Transverse colon (tissue), 4 donors: ENCODE data around the gene MYO7B. TPM values are rescaled to one million over a fixed set of nuclear protein-coding genes. Genes with fewer than 3 reads are reported as not detected.

ENCODE experiments used
- DNase-seq: peaks from one replicate; pipeline ENCODE4 v3.0.0-alpha.2; 2019
- H3K27ac ChIP-seq, 4 donors: fragments of 200-600 bp; sonication (generic); 2 replicates each; pipeline ENCODE4 v1.5.1; 2016 to 2018; ENCODE audit warnings: inconsistent platforms in 4 of 4
- H3K27me3 ChIP-seq: fragments of 200-600 bp; sonication (generic); 2 replicates; pipeline ENCODE4 v1.5.1; 2017; ENCODE audit warnings: inconsistent platforms
- H3K36me3 ChIP-seq, 4 donors: fragments of 200-600 bp; sonication (generic); 2 replicates each; pipeline ENCODE4 v1.5.1; 2017 to 2019; ENCODE audit warnings: inconsistent platforms in 4 of 4
- H3K4me1 ChIP-seq, 4 donors: fragments of 200-600 bp; sonication (generic); 2 replicates each; pipeline ENCODE4 v1.5.1; 2017 to 2020; ENCODE audit warnings: inconsistent platforms in 4 of 4
- H3K4me3 ChIP-seq, 4 donors: fragments of 200-600 bp; sonication (generic); 1 replicate in 1 of 4; 2 replicates in 3 of 4; pipeline versions ENCODE4 v1.5.1 to v1.6.1; 2017 to 2019; ENCODE audit warnings: inconsistent platforms in 4 of 4
- H3K9me3 ChIP-seq, 2 donors: fragments of 200-600 bp; sonication (generic); 2 replicates each; pipeline ENCODE4 v1.5.1; 2017 to 2019; ENCODE audit warnings: inconsistent platforms in 2 of 2
- CTCF ChIP-seq, 5 experiments: fragments of 200-600 bp in 3 of 5; fragments of 450-650 bp in 2 of 5; sonication (generic) in 3 of 5; IDR thresholded peaks; 1 replicate in 2 of 5; 2 replicates in 3 of 5; pipeline ENCODE4 v1.5.1; 2016 to 2017; ENCODE audit warnings: antibody characterized with exemption in 5 of 5, inconsistent platforms in 3 of 5, mild to moderate bottlenecking in 2 of 5, moderate library complexity in 1 of 5
- EP300 ChIP-seq: sonication (generic); formaldehyde crosslinking; IDR thresholded peaks from one replicate; pipeline ENCODE4 v1.6.1; 2017; ENCODE audit warnings: antibody characterized with exemption, low read depth
- POLR2A ChIP-seq: fragments of 450-650 bp; IDR thresholded peaks from one replicate; pipeline ENCODE4 v1.6.1; 2016; ENCODE audit warnings: antibody characterized with exemption, mild to moderate bottlenecking, moderate library complexity
- POLR2AphosphoS5 ChIP-seq, 3 donors: sonication (generic); formaldehyde crosslinking; IDR thresholded peaks; one replicate each; pipeline ENCODE4 v1.6.1; 2016; ENCODE audit warnings: antibody characterized with exemption in 3 of 3
- WGBS, 2 donors: methylation state at CpG; one replicate each; pipeline ENCODE4 v1.1.5; 2018; ENCODE audit warnings: low coverage in 1 of 2; 5-methylcytosine and 5-hydroxymethylcytosine counted together
- in situ Hi-C, 4 donors: fragments of 200-750 bp; cut with MboI; loops; one replicate each; pipeline versions ENCODE4 v1.15.0 to v1.15.1; 2017; ENCODE audit warnings: low sequenced_read_pairs in 3 of 4, low pct_ligation_motif_present in 1 of 4, low pct_unique_long_range_greater_than_20kb in 1 of 4
- intact Hi-C: fragments of 100-400 bp; cut with DNase I; formaldehyde crosslinking; loops from one replicate; pipeline ENCODE4 v1.15.1; 2023; ENCODE audit warnings: low total_unique reads
- total RNA-seq, 4 donors: library from RNA; depleted of rRNA; stranded (reverse); fragments of >200 nt; gene quantifications; one replicate each; pipeline ENCODE4 v1.1.0, GENCODE V29; 2016

Gene MYO7B
- total RNA-seq, 4 donors from 2014 or later = 242 to 637 (median 280) TPM

- H3K9me3 ChIP-seq = no peaks in the 10 kb centered on the region
- in situ Hi-C loops (no loop called here), intact Hi-C loops (no loop called here)
- H3K27ac ChIP-seq = peak overlapping the region; percentile 53 to 89 (median 74)
- no peak overlapping the region for H3K4me3 ChIP-seq
- DNase-seq = no peak
- peaks cover 11 to 29% (median 16%) of the 10 kb centered on the region in 4 donors for H3K4me1 ChIP-seq
- TF ChIP-seq POLR2A (no peak), CTCF (IDR thresholded peaks at IDR 0.05) (no peak), POLR2AphosphoS5 (IDR thresholded peaks at IDR 0.05) (no peak), EP300 (no peak)
- 79% methylated on average over 19 of the region's 19 CpGs; no CpG with 5 or more reads in 1 of the 2 donors for WGBS, 2 donors
- peaks cover 17% of the 10 kb centered on the region for H3K27me3 ChIP-seq
- H3K36me3 ChIP-seq = no peaks in the 10 kb centered on the region
These were observed 145.3 kb downstream of the MYO7B start for GRCh38 chr2:127680706-127681287.

- peaks cover 12 to 26% (median 16%) of the 10 kb centered on the region in 4 donors for H3K4me1 ChIP-seq
- H3K4me3 ChIP-seq = peak overlapping the region in 1 of 4 donors; percentile 13
- H3K36me3 ChIP-seq = no peaks in the 10 kb centered on the region
- in situ Hi-C loops (no loop called here), intact Hi-C loops (no loop called here)
- H3K27ac ChIP-seq = peak overlapping the region; percentile 53 to 89 (median 74)
- DNase-seq = no peak
- peaks cover 13% of the 10 kb centered on the region for H3K27me3 ChIP-seq
- TF ChIP-seq POLR2A (no peak), POLR2AphosphoS5 (IDR thresholded peaks at IDR 0.05) (no peak), CTCF (IDR thresholded peaks at IDR 0.05) (no peak), EP300 (no peak)
- H3K9me3 ChIP-seq = no peaks in the 10 kb centered on the region
- WGBS, 2 donors = 53 to 58% methylated on average over 4 to 25 of the region's 25 CpGs
These were observed 145.9 kb downstream of the MYO7B start for GRCh38 chr2:127681288-127681804.

GRCh38 chr2:127681976-127682857 lies 146.7 kb downstream of the MYO7B start:
- Histone ChIP-seq H3K9me3 (no peaks in the 10 kb centered on the region), H3K36me3 (no peaks in the 10 kb centered on the region), H3K4me1 (peaks cover 12 to 26% (median 14%) of the 10 kb centered on the region in 4 donors), H3K27me3 (peaks cover 4% of the 10 kb centered on the region), H3K4me3 (no peak overlapping the region), H3K27ac (peak overlapping the region; percentile 61 to 89 (median 74))
- TF ChIP-seq CTCF (IDR thresholded peaks at IDR 0.05) (no peak), EP300 (peak; percentile 74), POLR2AphosphoS5 (IDR thresholded peaks at IDR 0.05) (peak; percentile 44 to 77 (median 60))
- intact Hi-C loops (no loop called here), in situ Hi-C loops (no loop called here)
- 70 to 100% methylated on average over 1 to 6 of the region's 6 CpGs for WGBS, 2 donors
- DNase-seq = no peak

GRCh38 chr2:127683056-127683455 lies 147.6 kb downstream of the MYO7B start:
- H3K27ac ChIP-seq = peak overlapping the region; percentile 61 to 89 (median 74)

More at GRCh38 chr2:127683056-127683455, 147.6 kb downstream of the MYO7B start:
- no peaks in the 10 kb centered on the region for H3K27me3 ChIP-seq
- intact Hi-C loops = no loop called here
- TF ChIP-seq EP300 (no peak), POLR2AphosphoS5 (IDR thresholded peaks at IDR 0.05) (no peak), POLR2A (no peak), CTCF (IDR thresholded peaks at IDR 0.05) (no peak)
- in situ Hi-C loops = no loop called here
- H3K9me3 ChIP-seq = no peaks in the 10 kb centered on the region
- no peaks in the 10 kb centered on the region for H3K36me3 ChIP-seq
- no peak overlapping the region for H3K4me3 ChIP-seq
- no peak for DNase-seq
- H3K4me1 ChIP-seq = peaks cover 12 to 26% (median 14%) of the 10 kb centered on the region in 4 donors
